SK-N-SH treated with all-trans-retinoic acid at 6 μM for 48 hours (cell line): ENCODE results near the gene SLC10A3.

ENCODE experiments used
- ATAC-seq: fragments of 200-7000 bp; cut with Tn5 transposase; 3 replicates; pipeline ENCODE4 v1.9.1; 2020; ENCODE audit warnings: mild to moderate bottlenecking, moderate library complexity
- ARNTL ChIP-seq: fragments of 450-650 bp; formaldehyde crosslinking; IDR thresholded peaks from 2 replicates; pipeline ENCODE4 v1.5.0; 2020; ENCODE audit warnings: low read depth, mild to moderate bottlenecking, moderate library complexity, borderline replicate concordance
- BACH2 ChIP-seq: fragments of 250-450 bp; sonication (Bioruptor Pico); IDR thresholded peaks from 2 replicates; pipeline ENCODE4 v1.9.0; 2021; ENCODE audit warnings: mild to moderate bottlenecking, borderline replicate concordance
- CREB5 ChIP-seq: fragments of 250-450 bp; sonication (Bioruptor Pico); IDR thresholded peaks from 2 replicates; pipeline ENCODE4 v1.5.1; 2020; ENCODE audit warnings: low read depth, mild to moderate bottlenecking, moderate library complexity
- CSDC2 ChIP-seq: fragments of 250-450 bp; sonication (Bioruptor Pico); IDR thresholded peaks from 2 replicates; pipeline ENCODE4 v1.5.0; 2020; ENCODE audit warnings: mild to moderate bottlenecking, moderate library complexity
- CSRNP3 ChIP-seq: fragments of 250-450 bp; sonication (Bioruptor Pico); IDR thresholded peaks from 2 replicates; pipeline ENCODE4 v1.5.1; 2021; ENCODE audit warnings: mild to moderate bottlenecking, moderate library complexity
- ESRRG ChIP-seq: fragments of 250-450 bp; sonication (Bioruptor Pico); IDR thresholded peaks from 2 replicates; pipeline ENCODE4 v1.6.1; 2021; ENCODE audit warnings: mild to moderate bottlenecking
- GLIS3 ChIP-seq: fragments of 250-450 bp; sonication (Bioruptor Pico); IDR thresholded peaks from 2 replicates; pipeline ENCODE4 v1.5.0; 2020; ENCODE audit warnings: mild to moderate bottlenecking, moderate library complexity
- ISL1 ChIP-seq: fragments of 250-450 bp; sonication (Bioruptor Pico); IDR thresholded peaks from 2 replicates; pipeline ENCODE4 v2.1.2; 2022; ENCODE audit warnings: mild to moderate bottlenecking, moderate library complexity
- OSR1 ChIP-seq: fragments of 250-450 bp; sonication (Bioruptor Pico); IDR thresholded peaks from 2 replicates; pipeline ENCODE4 v1.8.0; 2022; ENCODE audit warnings: moderate library complexity, mild to moderate bottlenecking, inconsistent platforms
- PATZ1 ChIP-seq: fragments of 250-450 bp; sonication (Bioruptor Pico); IDR thresholded peaks from 2 replicates; pipeline ENCODE4 v1.8.0; 2020; ENCODE audit warnings: mild to moderate bottlenecking, moderate library complexity, borderline replicate concordance
- POU6F1 ChIP-seq: fragments of 250-450 bp; sonication (Bioruptor Pico); IDR thresholded peaks from 2 replicates; pipeline ENCODE4 v1.8.0; 2021; ENCODE audit warnings: low read depth, mild to moderate bottlenecking, moderate library complexity, borderline replicate concordance
- PPARA ChIP-seq: fragments of 250-450 bp; sonication (Bioruptor Pico); IDR thresholded peaks from 2 replicates; pipeline ENCODE4 v1.5.0; 2020; ENCODE audit warnings: mild to moderate bottlenecking, borderline replicate concordance
- RARB ChIP-seq: fragments of 250-450 bp; sonication (Bioruptor Pico); IDR thresholded peaks from 2 replicates; pipeline ENCODE4 v1.8.0; 2021; ENCODE audit warnings: mild to moderate bottlenecking, moderate library complexity
- SNAI2 ChIP-seq: fragments of 250-450 bp; sonication (Bioruptor Pico); IDR thresholded peaks from 2 replicates; pipeline ENCODE4 v1.5.0; 2020; ENCODE audit warnings: mild to moderate bottlenecking, moderate library complexity
- TOX ChIP-seq: fragments of 250-450 bp; sonication (Bioruptor Pico); IDR thresholded peaks from 2 replicates; pipeline ENCODE4 v1.8.0; 2021; ENCODE audit warnings: mild to moderate bottlenecking, moderate library complexity, borderline replicate concordance
- ZC3H10 ChIP-seq: fragments of 250-450 bp; sonication (Bioruptor Pico); IDR thresholded peaks from 2 replicates; pipeline ENCODE4 v1.5.1; 2021; ENCODE audit warnings: mild to moderate bottlenecking, moderate library complexity
- ZFP30 ChIP-seq: fragments of 450-650 bp; formaldehyde crosslinking; IDR thresholded peaks from 2 replicates; pipeline ENCODE4 v1.5.0; 2022; ENCODE audit warnings: mild to moderate bottlenecking, moderate library complexity
- ZNF565 ChIP-seq: fragments of 450-650 bp; formaldehyde crosslinking; conservative IDR thresholded peaks from 2 replicates; pipeline ENCODE4 v1.5.0; 2020; ENCODE audit warnings: low read depth, mild to moderate bottlenecking, moderate library complexity
- ZNF70 ChIP-seq: fragments of 450-650 bp; formaldehyde crosslinking; IDR thresholded peaks from 2 replicates; pipeline ENCODE4 v1.5.0; 2020; ENCODE audit warnings: mild to moderate bottlenecking, moderate library complexity
- ZNF8 ChIP-seq: fragments of 450-650 bp; formaldehyde crosslinking; IDR thresholded peaks from 2 replicates; pipeline ENCODE4 v1.5.0; 2020; ENCODE audit warnings: mild to moderate bottlenecking, moderate library complexity

Gene SLC10A3

GRCh38 chrX:154441564-154441963 is 48.9 kb downstream of the SLC10A3 start:
- no peak for ATAC-seq
- TF ChIP-seq PPARA, result no peak

GRCh38 chrX:154440623-154441357 is 49.6 kb downstream of the SLC10A3 start:
- TF ChIP-seq RARB (no peak), CSDC2 (no peak), POU6F1 (CRISPR knock-in tag) (no peak), ARNTL (CRISPR knock-in tag) (no peak), OSR1 (CRISPR knock-in tag) (no peak), ISL1 (CRISPR knock-in tag) (no peak)
- ATAC-seq, result no peak

GRCh38 chrX:154439841-154440240 is 50.6 kb downstream of the SLC10A3 start:
- no peak for TF ChIP-seq PATZ1 (CRISPR knock-in tag)
- no peak for TF ChIP-seq ZNF565 (CRISPR knock-in tag)
- no peak for TF ChIP-seq ZNF70 (CRISPR knock-in tag)
- no peak for TF ChIP-seq ZFP30 (CRISPR knock-in tag)
- TF ChIP-seq ISL1 (CRISPR knock-in tag), result no peak
- TF ChIP-seq ZC3H10 (CRISPR knock-in tag), result no peak
- no peak for TF ChIP-seq CSRNP3 (CRISPR knock-in tag)
- no peak for TF ChIP-seq TOX (CRISPR knock-in tag)
- no peak for TF ChIP-seq BACH2 (CRISPR knock-in tag)
- TF ChIP-seq ESRRG (CRISPR knock-in tag), result no peak
- no peak for TF ChIP-seq ARNTL (CRISPR knock-in tag)
- TF ChIP-seq GLIS3, result no peak
- TF ChIP-seq SNAI2 (CRISPR knock-in tag), result no peak
- TF ChIP-seq CREB5 (CRISPR knock-in tag), result no peak
- TF ChIP-seq POU6F1 (CRISPR knock-in tag), result no peak
- ATAC-seq, result no peak

- no peak for TF ChIP-seq RARB
- TF ChIP-seq ZNF8, result no peak
- no peak for TF ChIP-seq GLIS3
- no peak for TF ChIP-seq ZNF565 (CRISPR knock-in tag)
- no peak for TF ChIP-seq CSRNP3 (CRISPR knock-in tag)
- TF ChIP-seq ZC3H10 (CRISPR knock-in tag), result no peak
- TF ChIP-seq, all 23 proteins: peak for 0
- ATAC-seq, result peak; percentile 11
These were observed 52.2 kb downstream of the SLC10A3 start for GRCh38 chrX:154437971-154438893.
